ENCODE results near the gene TMCO1. TPM values are rescaled to one million over a fixed set of nuclear protein-coding genes. Genes with fewer than 3 reads are reported as not detected.

Gene TMCO1
- total and polyA plus RNA-seq, 11 donors: 27.4 to 102 (median 54.3) TPM

- no peak overlapping the region for H3K4me3 ChIP-seq
- TF ChIP-seq, protein P1, sequence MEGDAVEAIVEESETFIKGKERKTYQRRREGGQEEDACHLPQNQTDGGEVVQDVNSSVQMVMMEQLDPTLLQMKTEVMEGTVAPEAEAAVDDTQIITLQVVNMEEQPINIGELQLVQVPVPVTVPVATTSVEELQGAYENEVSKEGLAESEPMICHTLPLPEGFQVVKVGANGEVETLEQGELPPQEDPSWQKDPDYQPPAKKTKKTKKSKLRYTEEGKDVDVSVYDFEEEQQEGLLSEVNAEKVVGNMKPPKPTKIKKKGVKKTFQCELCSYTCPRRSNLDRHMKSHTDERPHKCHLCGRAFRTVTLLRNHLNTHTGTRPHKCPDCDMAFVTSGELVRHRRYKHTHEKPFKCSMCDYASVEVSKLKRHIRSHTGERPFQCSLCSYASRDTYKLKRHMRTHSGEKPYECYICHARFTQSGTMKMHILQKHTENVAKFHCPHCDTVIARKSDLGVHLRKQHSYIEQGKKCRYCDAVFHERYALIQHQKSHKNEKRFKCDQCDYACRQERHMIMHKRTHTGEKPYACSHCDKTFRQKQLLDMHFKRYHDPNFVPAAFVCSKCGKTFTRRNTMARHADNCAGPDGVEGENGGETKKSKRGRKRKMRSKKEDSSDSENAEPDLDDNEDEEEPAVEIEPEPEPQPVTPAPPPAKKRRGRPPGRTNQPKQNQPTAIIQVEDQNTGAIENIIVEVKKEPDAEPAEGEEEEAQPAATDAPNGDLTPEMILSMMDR (IDR thresholded peaks at IDR 0.05): no peak
- TF ChIP-seq POLR2A (IDR thresholded peaks at IDR 0.05): no peak
- WGBS, 4 donors: 89 to 98% (median 97%) methylated on average over 8 of the region's 8 CpGs
- intact Hi-C loops (cut with DNase I): no loop called here
- no peak for DNase-seq
- peaks cover 0 to 11% (median 4%) of the 10 kb centered on the region in 12 donors for H3K4me1 ChIP-seq
- H3K27ac ChIP-seq: no peak overlapping the region
- H3K36me3 ChIP-seq: peaks cover 0 to 76% (median 54%) of the 10 kb centered on the region in 9 donors
- ATAC-seq: no peak
- no peaks in the 10 kb centered on the region for H3K27me3 ChIP-seq
- H3K9me3 ChIP-seq: peaks cover 0 to 4% (median 0%) of the 10 kb centered on the region in 12 donors
These were observed 26.5 kb downstream of the TMCO1 start for GRCh38 chr1:165742194-165742593.

GRCh38 chr1:165738794-165739193 is 29.9 kb downstream of the TMCO1 start:
- intact Hi-C loops (cut with DNase I): no loop called here
- H3K27ac ChIP-seq: no peak overlapping the region
- DNase-seq: no peak

GRCh38 chr1:165737196-165737595 is 31.5 kb downstream of the TMCO1 start:
- ATAC-seq (no peak), DNase-seq (no peak)
- H3K27ac ChIP-seq: no peak overlapping the region
- intact Hi-C loops (cut with DNase I): no loop called here
- H3K36me3 ChIP-seq: peaks cover 0 to 75% (median 58%) of the 10 kb centered on the region in 9 donors
- no peak overlapping the region for H3K4me3 ChIP-seq
- TF ChIP-seq POLR2A (IDR thresholded peaks at IDR 0.05): no peak
- TF ChIP-seq, protein P1 (IDR thresholded peaks at IDR 0.05): no peak
- H3K27me3 ChIP-seq: no peaks in the 10 kb centered on the region
- peaks cover 0 to 7% (median 0%) of the 10 kb centered on the region in 12 donors for H3K9me3 ChIP-seq
- peaks cover 0 to 12% (median 4%) of the 10 kb centered on the region in 12 donors for H3K4me1 ChIP-seq

More at GRCh38 chr1:165738794-165739193, 29.9 kb downstream of the TMCO1 start:
- Histone ChIP-seq H3K27me3 (no peaks in the 10 kb centered on the region), H3K4me3 (no peak overlapping the region), H3K9me3 (peaks cover 0 to 7% (median 0%) of the 10 kb centered on the region in 12 donors), H3K4me1 (peaks cover 0 to 12% (median 4%) of the 10 kb centered on the region in 12 donors), H3K36me3 (peaks cover 0 to 76% (median 61%) of the 10 kb centered on the region in 9 donors)
- no peak for ATAC-seq
- 90 to 97% (median 95%) methylated on average over 1 of the region's 1 CpG for WGBS, 4 donors
- no peak for TF ChIP-seq POLR2A (IDR thresholded peaks at IDR 0.05)
- TF ChIP-seq, protein P1 (IDR thresholded peaks at IDR 0.05): no peak

DNA sequence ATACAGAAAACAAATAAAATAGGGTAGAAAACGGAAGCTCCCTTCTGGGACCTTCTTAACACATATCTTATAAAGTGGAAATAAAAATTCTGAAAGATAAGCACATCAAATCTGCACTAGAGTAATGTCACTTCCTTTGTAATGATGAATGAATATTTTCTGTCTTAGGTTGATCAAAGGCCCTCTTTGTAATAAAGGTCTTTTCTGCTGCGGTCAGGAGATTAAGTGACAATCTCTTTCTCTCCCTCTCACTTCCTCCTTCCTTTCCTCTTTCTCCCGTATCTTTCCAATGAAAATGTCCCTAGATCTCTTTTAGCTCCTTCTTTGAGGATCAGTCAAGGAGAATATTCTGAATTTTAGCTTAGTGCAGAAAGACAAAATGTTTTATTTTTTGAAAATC is 33.8 kb downstream of the TMCO1 start:
- Histone ChIP-seq H3K9me3 (peaks cover 0 to 7% (median 0%) of the 10 kb centered on the region in 12 donors), H3K27ac (no peak overlapping the region), H3K27me3 (no peaks in the 10 kb centered on the region), H3K4me3 (no peak overlapping the region), H3K4me1 (peaks cover 0 to 12% (median 4%) of the 10 kb centered on the region in 12 donors), H3K36me3 (peaks cover 0 to 63% (median 45%) of the 10 kb centered on the region in 9 donors)
- DNase-seq (no peak), ATAC-seq (no peak)
- TF ChIP-seq POLR2A (IDR thresholded peaks at IDR 0.05): no peak
- WGBS, 4 donors: 83 to 87% (median 85%) methylated on average over 3 of the region's 3 CpGs
- intact Hi-C loops (cut with DNase I): no loop called here

GRCh38 chr1:165726841-165727240 is 41.8 kb downstream of the TMCO1 start:
- H3K27ac ChIP-seq: no peak overlapping the region
- intact Hi-C loops (cut with DNase I): loop anchor here in 1 of 10 donors (10.0 kb wide), 1 partner anchor 168 kb away; no protein-coding TSS in a partner anchor
- peaks cover 0 to 55% (median 45%) of the 10 kb centered on the region in 9 donors for H3K36me3 ChIP-seq
- no peaks in the 10 kb centered on the region for H3K4me1 ChIP-seq
- no peaks in the 10 kb centered on the region for H3K27me3 ChIP-seq
- ATAC-seq (no peak), DNase-seq (no peak)
- H3K4me3 ChIP-seq: no peak overlapping the region
- TF ChIP-seq POLR2A (IDR thresholded peaks at IDR 0.05): no peak
- TF ChIP-seq, protein P1 (IDR thresholded peaks at IDR 0.05): no peak
- no peaks in the 10 kb centered on the region for H3K9me3 ChIP-seq
- 94 to 99% (median 98%) methylated on average over 2 of the region's 2 CpGs for WGBS, 4 donors

All from heart left ventricle (tissue), 16 donors.